Gastrocnemius medialis (tissue), 4 donors: Measurements from ENCODE around the gene PGGHG. TPM values are rescaled to one million over a fixed set of nuclear protein-coding genes. Genes with fewer than 3 reads are reported as not detected.
"Not testable (repeated sequence)": the region's sequence is repeated elsewhere in the genome, so short reads cannot be mapped to it uniquely, and the experiment has no call there.

Source experiments
- ATAC-seq, 2 donors: fragments of 150-250 bp; one replicate each; pipeline ENCODE4 v1.9.1; 2016
- DNase-seq, 2 donors: peaks; one replicate each; pipeline ENCODE4 v3.0.0-alpha.2; 2019
- H3K27ac ChIP-seq, 4 donors: fragments of 200-600 bp; sonication (generic); 1 replicate in 1 of 4; 2 replicates in 3 of 4; pipeline ENCODE4 v1.5.1; 2016 to 2018; ENCODE audit warnings: mild to moderate bottlenecking in 2 of 4, moderate library complexity in 1 of 4
- H3K27me3 ChIP-seq, 3 donors: fragments of 200-600 bp; sonication (generic) in 2 of 3; 1 replicate in 1 of 3; 2 replicates in 2 of 3; pipeline versions ENCODE4 v1.5.1 to v1.6.0; 2016 to 2019; ENCODE audit warnings: mild to moderate bottlenecking in 1 of 3, moderate library complexity in 1 of 3
- H3K36me3 ChIP-seq, 2 donors: fragments of 200-600 bp; sonication (generic) in 1 of 2; one replicate each; pipeline ENCODE4 v1.5.1; 2017 to 2018
- H3K4me1 ChIP-seq, 2 donors: fragments of 200-600 bp; sonication (generic) in 1 of 2; one replicate each; pipeline ENCODE4 v1.5.1; 2016 to 2017; ENCODE audit warnings: mild to moderate bottlenecking in 2 of 2
- H3K4me3 ChIP-seq, 4 donors: fragments of 200-600 bp; sonication (generic) in 3 of 4; 1 replicate in 1 of 4; 2 replicates in 3 of 4; pipeline ENCODE4 v1.5.1; 2016 to 2019; ENCODE audit warnings: mild to moderate bottlenecking in 2 of 4
- H3K9me3 ChIP-seq, 3 donors: fragments of 200-600 bp; sonication (generic) in 2 of 3; 1 replicate in 1 of 3; 2 replicates in 2 of 3; pipeline ENCODE4 v1.5.1; 2016 to 2019
- CTCF ChIP-seq, 5 experiments: fragments of 450-650 bp in 3 of 5; fragments of 200-600 bp in 2 of 5; sonication (generic) in 2 of 5; IDR thresholded peaks in 4 of 5; conservative IDR thresholded peaks in 1 of 5; 1 replicate in 4 of 5; 2 replicates in 1 of 5; pipeline ENCODE4 v1.5.1; 2016 to 2019; ENCODE audit warnings: antibody characterized with exemption in 5 of 5, mild to moderate bottlenecking in 3 of 5, moderate library complexity in 3 of 5
- POLR2A ChIP-seq, 2 donors: fragments of 450-650 bp; IDR thresholded peaks; one replicate each; pipeline ENCODE4 v1.6.1; 2017; ENCODE audit warnings: antibody characterized with exemption in 2 of 2, mild to moderate bottlenecking in 2 of 2, moderate library complexity in 2 of 2
- in situ Hi-C, 4 donors: fragments of 200-750 bp; cut with MboI; loops; one replicate each; pipeline versions ENCODE4 v1.15.0 to v1.8.0; 2017; ENCODE audit warnings: low sequenced_read_pairs in 4 of 4
- intact Hi-C: fragments of 100-400 bp; cut with DNase I; formaldehyde crosslinking; loops from one replicate; pipeline ENCODE4 v1.15.1; 2023; ENCODE audit warnings: low total_unique reads
- total RNA-seq, 4 donors: library from RNA; depleted of rRNA; stranded (reverse); fragments of >200 nt; gene quantifications; one replicate each; pipeline versions ENCODE4 v1.1.0 to v1.2.3, GENCODE V29; 2016

Gene PGGHG
- total RNA-seq, 4 donors from 2014 or later = 0.98 to 3.4 (median 2.7) TPM

GRCh38 chr11:306645-307371 lies 17.9 kb downstream of the PGGHG start:
- in situ Hi-C loops = loop anchor here in 1 of 4 donors (10.0 kb wide), 1 partner anchor 48 kb away; no protein-coding TSS in a partner anchor

GRCh38 chr11:307766-308708 lies 19.1 kb downstream of the PGGHG start, which contains the start of gene IFITM2:
Gene IFITM2, plus strand, starts transcription at chr11:307816. Its CDS starts 377 bp downstream, at chr11:308193.
- in situ Hi-C loops = loop anchor here in 1 of 4 donors (10.0 kb wide), 1 partner anchor 47 kb away; no protein-coding TSS in a partner anchor
- ATAC-seq = peak; percentile 71 to 72
- not testable (repeated sequence) for H3K9me3 ChIP-seq, H3K27me3 ChIP-seq, H3K36me3 ChIP-seq
- Histone ChIP-seq H3K4me1 (peaks cover 7 to 20% of the 10 kb centered on the region in 2 donors), H3K27ac (peak within 1 kb of the TSS; percentile 74 to 88 (median 78)), H3K4me3 (peak within 1 kb of the TSS; percentile 51 to 58 (median 54))
- peak; percentile 52 to 72 for DNase-seq
- intact Hi-C loops = loop anchor here (5.0 kb wide), 1 partner anchor 49 kb away; no protein-coding TSS in a partner anchor
- TF ChIP-seq POLR2A (IDR thresholded peaks at IDR 0.05) = peak; percentile 56 to 68

More at GRCh38 chr11:306645-307371, 17.9 kb downstream of the PGGHG start:
- TF ChIP-seq POLR2A (IDR thresholded peaks at IDR 0.05) (no peak), CTCF (IDR thresholded peaks at IDR 0.05 in 4 of 5, conservative IDR thresholded peaks at IDR 0.05 in 1 of 5) (no peak)
- Histone ChIP-seq H3K9me3 (no peaks in the 10 kb centered on the region), H3K4me1 (peaks cover 7 to 15% of the 10 kb centered on the region in 2 donors), H3K27me3 (peaks cover 3 to 8% (median 6%) of the 10 kb centered on the region in 3 donors), H3K36me3 (no peaks in the 10 kb centered on the region), H3K27ac (peak overlapping the region; percentile 57 to 88 (median 78)), H3K4me3 (no peak overlapping the region)
- DNase-seq (no peak), ATAC-seq (no peak)
- intact Hi-C loops = loop anchor here (5.0 kb wide), 1 partner anchor 50 kb away; no protein-coding TSS in a partner anchor

- not testable (repeated sequence) for H3K36me3 ChIP-seq, H3K27me3 ChIP-seq, H3K9me3 ChIP-seq, ATAC-seq, DNase-seq
- Histone ChIP-seq H3K4me1 (peaks cover 7 to 20% of the 10 kb centered on the region in 2 donors), H3K27ac (peak overlapping the region; percentile 74 to 88 (median 78)), H3K4me3 (peak overlapping the region; percentile 51 to 58 (median 54))
- intact Hi-C loops = loop anchor here (5.0 kb wide), 1 partner anchor 48 kb away; no protein-coding TSS in a partner anchor
- in situ Hi-C loops = loop anchor here in 1 of 4 donors (10.0 kb wide), 1 partner anchor 46 kb away; no protein-coding TSS in a partner anchor
Measured at GRCh38 chr11:308740-309665, 20.1 kb downstream of the PGGHG start.

GRCh38 chr11:309979-310572 lies 21.1 kb downstream of the PGGHG start:
- H3K9me3 ChIP-seq, DNase-seq, ATAC-seq, H3K36me3 ChIP-seq, H3K27me3 ChIP-seq: not testable (repeated sequence)
- Histone ChIP-seq H3K4me1 (peaks cover 7 to 18% of the 10 kb centered on the region in 2 donors), H3K4me3 (peak overlapping the region; percentile 51 to 58 (median 54)), H3K27ac (peak overlapping the region; percentile 74 to 88 (median 78))
- intact Hi-C loops (loop anchor here (5.0 kb wide), 1 partner anchor 47 kb away; no protein-coding TSS in a partner anchor), in situ Hi-C loops (loop anchor here in 2 of 4 donors (5.0 to 10.0 kb wide), 2 partner anchors 42 to 45 kb away; no protein-coding TSS in a partner anchor)

DNA sequence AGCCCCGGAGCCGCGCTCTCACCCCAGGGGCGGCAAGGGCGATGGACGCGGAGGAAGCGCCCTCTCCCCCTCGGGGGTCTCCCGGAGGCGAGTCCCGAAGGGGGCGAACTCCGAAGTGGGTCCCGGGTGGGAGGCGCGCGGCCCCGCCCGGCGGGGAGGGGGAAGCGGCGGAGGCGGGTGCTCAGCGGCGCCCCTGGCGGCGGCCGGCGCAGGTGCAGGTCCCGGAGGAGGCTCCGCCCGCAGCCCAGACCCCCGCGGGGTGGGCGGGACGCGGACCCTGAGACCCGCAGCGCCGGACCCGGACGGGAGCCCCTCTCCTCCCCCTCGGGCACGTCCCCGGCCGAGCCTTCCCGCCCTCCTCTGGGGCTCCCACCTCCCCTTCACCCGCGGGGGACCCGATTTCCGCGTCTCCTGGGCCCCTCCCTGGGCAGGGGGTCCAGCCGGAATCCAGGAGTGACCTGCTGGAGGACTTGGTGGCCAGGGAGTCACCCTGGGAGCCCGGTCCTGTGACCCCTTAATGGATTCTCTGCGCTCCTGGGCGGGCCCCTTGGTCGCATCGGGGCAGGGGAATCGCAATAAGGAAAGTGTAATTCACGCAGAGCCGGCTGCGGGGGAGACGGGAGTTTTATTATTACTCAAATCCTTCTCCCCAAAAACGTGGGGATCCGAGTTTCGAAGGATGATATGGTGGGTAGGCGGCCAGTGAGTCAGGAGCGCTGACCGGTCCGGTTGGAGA lies 22.3 kb downstream of the PGGHG start:
- Histone ChIP-seq H3K4me3 (peak overlapping the region in 3 of 4 donors; percentile 20 to 48 (median 37)), H3K27ac (peak overlapping the region; percentile 74 to 82 (median 78)), H3K4me1 (peaks cover 7 to 14% of the 10 kb centered on the region in 2 donors)
- DNase-seq, H3K36me3 ChIP-seq, intact Hi-C loops, H3K27me3 ChIP-seq, H3K9me3 ChIP-seq: not testable (repeated sequence)
- peak; percentile 35 to 55 for ATAC-seq
- in situ Hi-C loops = loop anchor here in 1 of 4 donors (5.0 kb wide), 1 partner anchor 41 kb away; no protein-coding TSS in a partner anchor
